Nephron progenitor cell (in vitro differentiated cells): ENCODE results near the gene B4GALNT4.

Source experiments
- DNase-seq: peaks from one replicate; pipeline ENCODE4 v3.0.0; 2021
- H3K27ac Mint-ChIP-seq: 2 replicates; pipeline ENCODE4 v1.8.0; 2021; ENCODE audit warnings: mild to moderate bottlenecking, moderate library complexity, mixed read lengths
- H3K27me3 Mint-ChIP-seq: 2 replicates; pipeline ENCODE4 v1.8.0; 2021; ENCODE audit warnings: mild to moderate bottlenecking, low read depth, mixed read lengths; ENCODE audit not compliant: poor library complexity
- H3K36me3 Mint-ChIP-seq: 2 replicates; pipeline ENCODE4 v1.8.0; 2021; ENCODE audit warnings: low read depth, mixed read lengths
- H3K4me1 Mint-ChIP-seq: 2 replicates; pipeline ENCODE4 v1.8.0; 2021; ENCODE audit warnings: mixed read lengths
- H3K4me3 Mint-ChIP-seq: 2 replicates; pipeline ENCODE4 v1.8.0; 2021; ENCODE audit warnings: mild to moderate bottlenecking, moderate library complexity, mixed read lengths
- H3K9me3 Mint-ChIP-seq: 2 replicates; pipeline ENCODE4 v1.8.0; 2021; ENCODE audit warnings: mild to moderate bottlenecking, moderate library complexity, mixed read lengths
- TF ChIP-seq, protein P1 (sequence below): fragments of 200-600 bp; sonication (generic); IDR thresholded peaks from 2 replicates; pipeline ENCODE4 v1.5.0; 2021; ENCODE audit warnings: antibody characterized with exemption

Gene B4GALNT4

DNA sequence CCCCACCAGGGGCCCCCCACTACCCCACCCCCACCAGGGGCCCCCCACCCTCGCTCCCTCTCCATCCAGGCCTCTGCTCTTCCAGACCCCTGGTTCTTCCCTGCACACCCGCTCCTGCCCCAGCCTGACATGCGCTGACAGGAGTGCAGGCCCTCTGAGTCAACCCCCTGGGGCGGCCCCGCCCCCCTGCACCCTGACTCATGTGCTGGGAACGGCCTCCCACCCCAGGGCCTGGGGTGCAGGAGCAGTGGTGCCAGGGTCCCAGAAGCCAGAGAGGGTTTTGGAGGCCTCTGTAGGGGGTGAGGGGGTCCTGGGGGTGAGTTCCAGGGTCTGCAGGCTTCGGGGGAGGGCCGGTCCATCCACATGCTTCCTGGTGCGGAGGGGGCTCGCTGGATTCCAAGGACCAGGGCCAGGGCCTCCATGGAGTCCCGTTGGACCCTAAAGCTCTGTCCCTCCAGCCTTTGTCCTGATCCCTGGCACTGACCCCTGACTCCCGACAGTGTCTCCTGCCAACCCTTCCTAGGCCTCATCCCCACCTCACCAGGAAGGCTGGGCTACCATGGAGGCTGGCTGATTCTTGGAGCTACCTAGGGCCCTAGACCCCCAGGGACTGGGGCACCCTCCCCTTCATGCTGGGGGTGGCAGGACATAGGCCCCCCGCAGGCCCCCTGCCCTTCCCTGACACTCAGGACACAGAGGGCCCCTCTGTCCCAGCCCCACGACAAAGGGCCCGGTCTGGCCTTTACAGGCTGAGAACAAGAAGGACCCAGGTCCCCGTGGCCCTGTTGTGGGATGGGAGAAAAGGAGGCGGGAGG is 24.1 kb downstream of the B4GALNT4 start:
- Mint-ChIP-seq H3K4me3 (no peak overlapping the region), H3K9me3 (no peaks in the 10 kb centered on the region), H3K27me3 (no peaks in the 10 kb centered on the region), H3K36me3 (no peaks in the 10 kb centered on the region), H3K4me1 (peaks cover 17% of the 10 kb centered on the region), H3K27ac (no peak overlapping the region)
- no peak for DNase-seq
- TF ChIP-seq, protein P1, sequence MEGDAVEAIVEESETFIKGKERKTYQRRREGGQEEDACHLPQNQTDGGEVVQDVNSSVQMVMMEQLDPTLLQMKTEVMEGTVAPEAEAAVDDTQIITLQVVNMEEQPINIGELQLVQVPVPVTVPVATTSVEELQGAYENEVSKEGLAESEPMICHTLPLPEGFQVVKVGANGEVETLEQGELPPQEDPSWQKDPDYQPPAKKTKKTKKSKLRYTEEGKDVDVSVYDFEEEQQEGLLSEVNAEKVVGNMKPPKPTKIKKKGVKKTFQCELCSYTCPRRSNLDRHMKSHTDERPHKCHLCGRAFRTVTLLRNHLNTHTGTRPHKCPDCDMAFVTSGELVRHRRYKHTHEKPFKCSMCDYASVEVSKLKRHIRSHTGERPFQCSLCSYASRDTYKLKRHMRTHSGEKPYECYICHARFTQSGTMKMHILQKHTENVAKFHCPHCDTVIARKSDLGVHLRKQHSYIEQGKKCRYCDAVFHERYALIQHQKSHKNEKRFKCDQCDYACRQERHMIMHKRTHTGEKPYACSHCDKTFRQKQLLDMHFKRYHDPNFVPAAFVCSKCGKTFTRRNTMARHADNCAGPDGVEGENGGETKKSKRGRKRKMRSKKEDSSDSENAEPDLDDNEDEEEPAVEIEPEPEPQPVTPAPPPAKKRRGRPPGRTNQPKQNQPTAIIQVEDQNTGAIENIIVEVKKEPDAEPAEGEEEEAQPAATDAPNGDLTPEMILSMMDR = no peak

- H3K27ac Mint-ChIP-seq = no peak within 1 kb of the TSS
- H3K36me3 Mint-ChIP-seq = no peaks in the 10 kb centered on the region
- DNase-seq = no peak
- H3K27me3 Mint-ChIP-seq = peaks cover 4% of the 10 kb centered on the region
- TF ChIP-seq, protein P1 = no peak
- peaks cover 9% of the 10 kb centered on the region for H3K4me1 Mint-ChIP-seq
- peaks cover 4% of the 10 kb centered on the region for H3K9me3 Mint-ChIP-seq
- H3K4me3 Mint-ChIP-seq = no peak within 1 kb of the TSS
Measured at GRCh38 chr11:394034-394857, 24.9 kb downstream of the B4GALNT4 start, which contains the start of gene PKP3. PKP3 (plus strand) TSS chr11:394209; CDS start chr11:394293, 84 bp downstream.

DNA sequence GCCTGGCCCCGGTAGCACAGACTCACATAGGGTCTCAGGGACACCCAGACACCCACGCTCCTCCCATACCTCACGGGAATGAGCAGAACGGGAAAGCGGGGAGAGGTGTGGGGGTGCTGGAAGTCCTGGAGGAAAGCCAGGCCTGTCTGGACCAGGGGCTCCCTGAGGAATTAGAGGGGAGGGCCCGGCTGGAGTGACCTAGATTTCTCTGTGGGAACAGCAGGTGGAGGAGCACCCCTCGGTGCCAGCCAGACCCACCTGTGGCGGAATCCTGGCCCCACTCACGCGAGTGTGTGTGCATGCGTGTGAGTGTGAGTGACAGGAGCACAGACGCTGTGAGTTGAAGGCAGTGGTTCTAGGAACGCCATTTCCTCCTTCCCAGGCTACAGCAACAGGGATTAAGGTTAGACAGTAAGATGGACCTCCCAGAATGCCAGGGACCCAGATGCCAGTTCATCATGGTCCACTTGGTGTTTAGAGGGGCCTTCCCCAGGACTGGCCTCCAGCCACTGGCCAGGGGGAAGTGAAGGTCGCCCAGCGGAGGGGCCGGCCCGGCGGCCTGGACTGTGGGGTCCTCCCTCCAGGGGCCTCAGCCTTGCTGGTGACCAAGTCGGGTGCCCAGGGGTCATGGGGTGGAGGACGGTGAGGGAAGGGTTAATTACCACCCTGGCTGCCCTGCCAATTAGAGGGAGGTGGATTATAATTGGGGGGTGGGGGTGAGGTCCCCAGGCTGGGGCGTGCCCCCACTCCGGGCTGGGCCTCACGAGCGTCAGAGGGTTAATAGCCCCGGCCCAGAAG is 25.8 kb downstream of the B4GALNT4 start:
- TF ChIP-seq, protein P1 = no peak
- Mint-ChIP-seq H3K9me3 (peaks cover 11% of the 10 kb centered on the region), H3K36me3 (no peaks in the 10 kb centered on the region), H3K27me3 (peaks cover 11% of the 10 kb centered on the region), H3K4me1 (peaks cover 2% of the 10 kb centered on the region), H3K4me3 (no peak overlapping the region), H3K27ac (no peak overlapping the region)
- no peak for DNase-seq

DNA sequence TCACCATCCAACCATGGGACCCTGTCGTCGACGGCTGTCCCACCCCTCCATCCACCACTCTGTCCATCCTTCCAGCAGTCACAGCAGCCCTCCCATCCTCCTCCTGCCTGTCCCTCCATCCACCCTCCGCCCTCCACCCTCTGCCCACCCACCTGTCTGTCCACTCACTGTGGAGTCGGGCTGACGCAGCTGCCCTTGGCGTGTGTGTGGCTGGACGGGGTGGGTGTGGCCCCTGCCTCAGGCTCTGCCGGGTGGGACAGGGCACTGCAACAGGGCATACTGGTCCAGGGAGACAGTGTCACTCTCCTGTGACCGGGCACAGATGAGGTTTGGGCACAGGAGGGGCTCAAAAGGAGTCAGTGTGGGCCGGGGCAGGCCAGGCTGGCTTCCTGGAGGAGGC is 26.6 kb downstream of the B4GALNT4 start:
- H3K27me3 Mint-ChIP-seq = peaks cover 11% of the 10 kb centered on the region
- H3K27ac Mint-ChIP-seq = no peak overlapping the region
- TF ChIP-seq, protein P1 = no peak
- H3K4me3 Mint-ChIP-seq = no peak overlapping the region
- no peak for DNase-seq
- no peaks in the 10 kb centered on the region for H3K36me3 Mint-ChIP-seq
- H3K4me1 Mint-ChIP-seq = no peaks in the 10 kb centered on the region
- H3K9me3 Mint-ChIP-seq = peaks cover 13% of the 10 kb centered on the region

DNA sequence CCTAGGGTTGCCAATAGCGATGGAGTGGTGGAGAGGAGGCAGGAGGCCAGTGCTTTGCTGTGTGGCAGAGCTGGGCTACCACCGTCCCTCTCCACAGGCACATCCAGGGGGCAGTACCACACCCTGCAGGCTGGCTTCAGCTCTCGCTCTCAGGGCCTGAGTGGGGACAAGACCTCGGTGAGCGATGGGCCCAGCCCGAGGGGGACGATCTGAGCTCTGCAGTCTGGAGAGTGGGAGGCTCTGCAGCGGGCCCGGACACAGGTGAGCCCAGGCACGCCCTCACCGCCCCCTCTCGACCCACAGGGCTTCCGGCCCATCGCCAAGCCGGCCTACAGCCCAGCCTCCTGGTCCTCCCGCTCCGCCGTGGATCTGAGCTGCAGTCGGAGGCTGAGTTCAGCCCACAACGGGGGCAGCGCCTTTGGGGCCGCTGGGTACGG is 27.2 kb downstream of the B4GALNT4 start:
- Mint-ChIP-seq H3K9me3 (peaks cover 13% of the 10 kb centered on the region), H3K27ac (no peak overlapping the region), H3K36me3 (no peaks in the 10 kb centered on the region), H3K4me1 (no peaks in the 10 kb centered on the region), H3K4me3 (no peak overlapping the region), H3K27me3 (peaks cover 11% of the 10 kb centered on the region)
- TF ChIP-seq, protein P1 = no peak
- DNase-seq = no peak
